ENCODE results near the gene TAS2R40.
"Not testable (repeated sequence)": the region's sequence is repeated elsewhere in the genome, so short reads cannot be mapped to it uniquely, and the experiment has no call there.

TAS2R40 gene

DNA sequence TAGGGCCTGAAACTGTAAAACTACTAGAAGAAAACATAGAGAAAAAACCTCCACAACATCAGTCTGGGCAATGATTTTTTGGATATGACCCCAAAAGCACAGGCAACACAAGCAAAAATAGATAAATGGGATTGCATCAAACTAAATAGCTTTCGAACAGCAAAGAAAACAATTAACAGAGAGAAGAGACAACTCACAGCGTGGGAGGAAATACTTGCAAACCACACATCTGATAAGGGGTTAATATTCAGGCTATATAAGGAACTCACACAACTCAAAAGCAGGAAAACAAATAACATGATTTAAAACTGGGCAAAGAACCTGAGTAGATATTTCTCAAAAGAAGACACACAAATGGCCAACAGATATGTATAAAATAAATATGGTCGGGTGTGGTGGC, 33.7 kb downstream of the TAS2R40 start:
- DNase-seq, result no peak

GRCh38 chr7:143256325-143256724, 34.5 kb downstream of the TAS2R40 start:
- no peak for DNase-seq

DNA sequence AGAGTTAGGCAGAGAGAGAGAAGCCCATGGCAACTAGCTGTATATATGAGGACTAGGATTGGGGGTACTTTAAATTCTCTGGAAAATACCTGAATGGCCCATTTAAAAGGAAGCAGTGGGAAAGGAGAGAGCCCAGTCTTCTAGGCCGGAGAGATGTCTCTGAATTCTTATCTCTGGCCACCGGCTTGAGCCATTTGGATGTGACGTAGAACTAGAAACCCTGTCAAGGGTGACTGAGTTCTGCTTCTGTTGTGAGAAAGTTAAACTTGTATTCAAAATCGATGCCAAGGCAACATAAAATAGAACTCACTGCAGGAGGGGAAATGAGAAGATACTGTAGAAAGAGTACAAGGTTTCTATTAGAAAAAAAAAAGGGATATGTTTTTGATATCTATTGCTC, 35.1 kb downstream of the TAS2R40 start:
- no peak for DNase-seq

- no peak for DNase-seq
Measured at GRCh38 chr7:143257501-143257900, 35.7 kb downstream of the TAS2R40 start.

DNA sequence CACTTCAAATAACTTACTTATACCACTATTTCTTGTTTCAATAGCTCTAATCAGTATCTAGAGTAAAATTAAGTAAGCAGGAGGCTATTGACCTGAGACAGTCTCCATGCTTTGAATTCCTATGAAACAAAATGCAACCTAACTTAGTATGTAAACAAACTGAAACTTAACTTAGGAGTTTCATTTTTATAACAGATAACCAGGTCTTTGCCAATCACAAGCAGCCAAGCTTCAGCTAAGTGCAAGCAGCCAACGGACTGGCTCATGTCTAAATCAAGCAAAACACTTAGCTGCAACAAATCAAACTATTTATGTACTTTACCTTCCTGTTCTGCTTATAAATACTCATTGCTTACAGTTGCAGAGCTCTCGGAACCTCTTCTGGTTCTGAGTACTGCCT, 37.0 kb downstream of the TAS2R40 start:
- no peak for DNase-seq

GRCh38 chr7:143259765-143260164, 37.9 kb downstream of the TAS2R40 start:
- DNase-seq, result no peak

DNA sequence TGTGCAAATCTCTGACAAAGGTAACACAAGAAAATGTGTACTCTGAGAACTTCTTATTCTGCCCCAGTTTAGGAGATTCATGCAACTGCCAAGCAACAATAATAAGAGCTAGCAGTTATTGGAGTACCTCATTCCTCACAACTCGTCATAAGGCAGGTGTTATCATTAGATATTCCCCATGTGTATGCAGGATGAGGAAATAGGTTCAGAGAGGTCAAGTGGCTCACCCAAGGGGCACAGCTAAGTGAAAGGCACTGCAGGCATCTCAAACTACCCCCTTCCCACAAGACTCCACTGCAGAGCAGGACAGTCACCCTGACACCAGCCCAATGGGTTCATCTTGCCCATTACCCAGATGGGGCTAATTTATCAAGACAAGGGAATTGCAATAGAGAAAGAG, 40.1 kb downstream of the TAS2R40 start:
- DNase-seq, result no peak

GRCh38 chr7:143263266-143264195, 41.7 kb downstream of the TAS2R40 start, which contains the start of gene GSTK1:
Gene GSTK1 (plus strand): TSS chr7:143263441. CDS start chr7:143263514, 73 bp downstream.
- peak; percentile 83 for DNase-seq

DNA sequence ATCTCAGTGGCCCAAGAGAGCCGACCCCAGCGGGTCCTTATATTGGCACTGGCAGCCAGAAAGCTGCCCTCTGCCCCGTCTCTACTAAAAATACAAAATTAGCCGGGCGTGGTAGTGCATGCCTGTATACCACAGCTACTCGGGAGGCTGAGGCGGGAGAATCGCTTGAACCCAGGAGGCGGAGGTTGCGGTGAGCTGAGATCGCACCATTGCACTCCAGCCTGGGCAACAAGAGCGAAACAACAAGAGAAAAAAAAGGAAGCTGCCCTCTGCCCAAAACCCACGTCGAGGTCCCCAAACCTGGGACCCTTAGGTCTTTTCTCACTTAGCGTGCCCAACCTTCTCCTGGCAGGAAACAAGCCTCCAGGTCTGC, 42.3 kb downstream of the TAS2R40 start:
- DNase-seq, result not testable (repeated sequence)

DNA sequence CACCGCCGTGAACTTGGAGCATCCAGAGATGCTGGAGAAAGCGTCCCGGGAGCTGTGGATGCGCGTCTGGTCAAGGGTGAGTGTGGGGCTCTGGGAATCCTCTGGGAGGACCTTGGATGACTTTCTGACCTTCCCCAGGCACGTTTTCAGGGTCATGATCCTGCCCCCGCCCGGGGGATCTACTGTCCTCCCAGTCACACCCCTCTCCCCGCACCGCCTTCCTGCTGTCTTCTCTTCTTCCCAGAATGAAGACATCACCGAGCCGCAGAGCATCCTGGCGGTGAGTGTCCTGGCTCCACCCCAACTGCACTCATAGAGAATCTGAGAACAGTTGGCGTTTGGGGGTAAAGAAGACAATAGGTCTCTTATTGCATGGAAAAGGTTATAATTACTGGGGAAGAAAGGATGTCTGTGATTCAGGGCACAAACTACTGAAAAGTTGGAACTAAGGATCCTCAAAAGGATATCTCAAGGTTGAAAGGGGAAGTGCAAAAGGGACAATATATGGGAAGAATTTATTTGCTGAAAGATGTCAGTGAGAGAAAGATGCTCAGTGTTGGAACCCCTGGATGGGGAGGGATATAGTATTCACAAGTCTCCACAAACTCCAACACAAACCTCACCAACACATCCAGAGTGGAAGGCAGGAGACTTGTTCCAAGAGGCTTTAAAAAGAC, 43.3 kb downstream of the TAS2R40 start:
- DNase-seq, result no peak

- no peak for DNase-seq
Measured at GRCh38 chr7:143269251-143269650, 47.4 kb downstream of the TAS2R40 start.

- no peak for DNase-seq
Measured at GRCh38 chr7:143271240-143271639, 49.4 kb downstream of the TAS2R40 start.

Measured in CD4-positive, alpha-beta T cell treated with Interferon gamma for 1 hour (primary cell).